ENCODE results near the gene GRM2.

DNA sequence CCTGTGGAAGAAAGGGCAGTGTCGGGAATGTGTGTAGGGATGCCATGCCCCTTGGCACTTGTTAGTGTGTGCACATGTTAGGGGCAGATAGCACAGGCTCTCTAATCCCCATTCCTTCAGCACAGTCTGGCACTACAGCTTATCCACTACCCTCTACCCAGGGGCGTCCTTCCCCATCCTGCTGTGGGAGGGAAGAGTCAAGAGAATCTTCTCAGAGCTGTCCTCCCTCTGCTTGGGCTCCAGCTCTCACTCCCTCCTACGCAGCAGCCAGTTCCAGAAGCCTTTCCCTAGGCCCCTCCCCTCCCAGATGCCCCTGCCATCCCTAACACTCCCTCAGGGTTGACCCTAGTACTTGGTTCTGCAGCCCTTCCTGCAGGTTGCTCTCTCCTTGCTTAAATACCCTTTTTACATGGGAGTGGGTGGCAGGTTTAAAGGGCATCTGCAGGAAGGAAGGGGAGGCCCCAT lies 815 bp upstream of the GRM2 start:
- TF ChIP-seq CTCF (conservative IDR thresholded peaks at IDR 0.05; ENCODE audit: low read depth, low read length) (no peak), EZH2 (IDR thresholded peaks at IDR 0.05; ENCODE audit: low read length, unreplicated experiment) (no peak)

Data from PC-3 (cell line).